GM18867 (cell line): ENCODE data around the gene LGALS1.
"Not testable (repeated sequence)": the region's sequence is repeated elsewhere in the genome, so short reads cannot be mapped to it uniquely, and the experiment has no call there.

Source experiments
- ATAC-seq: cut with Tn5 transposase; IDR thresholded peaks from one replicate; pipeline ENCODE4 v1.9.1; 2021; ENCODE audit warnings: mild to moderate bottlenecking, moderate library complexity; ENCODE audit not compliant: unreplicated experiment

LGALS1 gene

GRCh38 chr22:37639070-37639760 lies 36.2 kb upstream of the LGALS1 start, which contains the start of gene SH3BP1:
Gene SH3BP1, plus strand, starts transcription at chr22:37639669. Its CDS starts 119 bp downstream, at chr22:37639788.
- no peak for ATAC-seq

- ATAC-seq = no peak
Observed at GRCh38 chr22:37639771-37640590, 35.5 kb upstream of the LGALS1 start.

- ATAC-seq = no peak
Observed at GRCh38 chr22:37640591-37641560, 34.6 kb upstream of the LGALS1 start.

- no peak for ATAC-seq
Observed at GRCh38 chr22:37641561-37641949, 33.9 kb upstream of the LGALS1 start.

GRCh38 chr22:37643225-37643847 lies 32.1 kb upstream of the LGALS1 start:
- no peak for ATAC-seq

GRCh38 chr22:37647317-37647716 lies 28.1 kb upstream of the LGALS1 start:
- ATAC-seq = no peak

- no peak for ATAC-seq
Observed at GRCh38 chr22:37647928-37648327, 27.5 kb upstream of the LGALS1 start.

- no peak for ATAC-seq
Observed at GRCh38 chr22:37650463-37651136, 24.8 kb upstream of the LGALS1 start.

- ATAC-seq = no peak
Observed at GRCh38 chr22:37654563-37655251, 20.7 kb upstream of the LGALS1 start.

DNA sequence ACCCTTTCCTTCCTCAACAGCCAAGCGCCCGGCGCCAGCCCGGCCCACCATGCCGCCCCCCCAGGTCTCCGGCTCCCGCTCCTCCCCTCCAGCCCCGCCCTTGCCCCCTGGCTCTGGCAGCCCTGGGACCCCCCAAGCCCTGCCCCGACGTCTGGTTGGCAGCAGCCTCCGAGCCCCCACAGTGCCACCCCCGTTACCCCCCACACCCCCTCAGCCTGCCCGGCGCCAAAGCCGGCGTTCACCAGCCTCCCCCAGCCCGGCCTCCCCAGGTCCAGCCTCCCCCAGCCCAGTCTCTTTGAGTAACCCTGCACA lies 20.2 kb upstream of the LGALS1 start:
- no peak for ATAC-seq

- ATAC-seq = not testable (repeated sequence)
Observed at GRCh38 chr22:37656583-37656982, 18.9 kb upstream of the LGALS1 start.

- ATAC-seq = no peak
Observed at GRCh38 chr22:37657590-37658132, 17.8 kb upstream of the LGALS1 start.

- ATAC-seq = peak; percentile 75
Observed at GRCh38 chr22:37658133-37659065, 17.0 kb upstream of the LGALS1 start, which contains the start of gene PDXP. Gene PDXP, plus strand, starts transcription at chr22:37658723. Its CDS starts 60 bp downstream, at chr22:37658783.

DNA sequence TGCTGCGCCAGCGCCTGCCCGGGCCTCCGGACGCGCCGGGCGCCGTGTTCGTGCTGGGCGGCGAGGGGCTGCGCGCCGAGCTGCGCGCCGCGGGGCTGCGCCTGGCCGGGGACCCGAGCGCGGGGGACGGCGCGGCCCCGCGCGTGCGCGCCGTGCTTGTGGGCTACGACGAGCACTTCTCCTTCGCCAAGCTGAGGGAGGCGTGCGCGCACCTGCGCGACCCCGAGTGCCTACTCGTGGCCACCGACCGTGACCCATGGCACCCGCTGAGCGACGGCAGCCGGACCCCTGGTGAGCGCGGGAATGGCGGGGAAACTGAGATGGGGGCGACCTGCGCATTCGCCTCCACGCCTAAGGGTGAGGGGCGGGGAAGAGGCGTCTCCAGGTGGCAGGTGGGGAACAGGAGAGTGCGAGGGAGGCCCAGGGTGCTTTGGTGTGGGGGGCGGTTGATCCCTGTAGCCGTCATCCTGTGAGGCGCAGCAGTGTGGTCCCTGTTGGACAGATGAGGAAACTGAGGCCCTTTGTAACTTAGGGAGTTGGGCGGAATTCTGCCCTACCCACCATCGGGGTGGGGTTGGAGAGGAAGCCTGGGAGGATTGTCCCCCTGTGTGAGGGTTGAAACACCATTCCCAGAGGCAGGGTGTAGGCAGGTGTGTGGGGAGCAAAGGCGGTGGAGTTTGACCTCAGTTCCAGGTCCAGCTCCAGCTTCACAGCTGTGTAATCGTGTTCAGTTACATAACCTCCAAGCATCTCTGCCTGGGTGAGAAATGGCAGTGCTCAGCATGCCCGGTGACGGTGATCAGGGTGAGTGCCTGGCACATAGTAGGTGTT lies 16.2 kb upstream of the LGALS1 start:
- ATAC-seq = peak; percentile 20

GRCh38 chr22:37659897-37660708 lies 15.3 kb upstream of the LGALS1 start:
- no peak for ATAC-seq

DNA sequence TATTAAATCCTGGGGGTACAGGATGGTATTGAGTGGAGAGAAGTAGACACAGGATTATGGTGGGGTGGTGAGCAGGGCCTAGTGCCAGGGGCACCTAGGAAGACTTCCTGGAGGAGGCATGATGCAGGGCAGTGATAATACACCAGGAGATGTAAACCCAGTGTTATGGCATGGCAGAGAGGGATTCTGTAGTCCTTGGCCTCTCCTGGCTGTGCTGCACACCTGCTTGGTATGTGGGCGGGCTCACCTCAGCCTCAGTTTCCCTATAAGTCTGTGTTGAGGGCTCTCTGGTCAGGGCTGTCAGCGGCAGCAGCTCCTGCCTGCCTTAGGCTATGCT lies 14.8 kb upstream of the LGALS1 start:
- ATAC-seq = no peak
